ENCODE data around the gene OR1F1. TPM values are rescaled to one million over a fixed set of nuclear protein-coding genes. Genes with fewer than 3 reads are reported as not detected.
"Not testable (repeated sequence)": the region's sequence is repeated elsewhere in the genome, so short reads cannot be mapped to it uniquely, and the experiment has no call there.

OR1F1 gene
- total and polyA plus RNA-seq, 9 of the 15 experiments (the other 6 are each of a cell fraction or from before 2014, with no cell fraction given), result 0.15 to 0.61 (median 0.35) TPM; not detected in 3

GRCh38 chr16:3138823-3139426 lies 49.1 kb upstream of the OR1F1 start:
- H3K9me1 ChIP-seq (ENCODE audit: control insufficient read depth, insufficient read depth, low read length), result no peaks in the 10 kb centered on the region
- H3K4me3 ChIP-seq, result no peak overlapping the region
- H3K27ac ChIP-seq (ENCODE audit: extremely low read depth, low read depth, low read length), result no peak overlapping the region
- H3K79me2 ChIP-seq (ENCODE audit: control insufficient read depth, insufficient read depth, low read length), result peaks cover 20% of the 10 kb centered on the region
- H3K4me2 ChIP-seq (ENCODE audit: insufficient read depth, low read length), result no peak overlapping the region
- peaks cover 21% of the 10 kb centered on the region; the same call in 1 of the 3 replicates for H3K36me3 ChIP-seq (ENCODE audit: control insufficient read depth, insufficient read depth, low read length)
- TF ChIP-seq ZNF165 (CRISPR knock-in tag; IDR thresholded peaks at IDR 0.05; ENCODE audit: borderline replicate concordance), result no peak
- no peak for TF ChIP-seq POLR2AphosphoS2 (IDR thresholded peaks at IDR 0.05; ENCODE audit: low read length)
- TF ChIP-seq RFX1 (IDR thresholded peaks at IDR 0.05), result no peak
- no peak for TF ChIP-seq ETS1 (conservative IDR thresholded peaks at IDR 0.05; ENCODE audit: control insufficient read depth, low read depth, low read length)
- no peak for TF ChIP-seq RHOXF2B (CRISPR knock-in tag; conservative IDR thresholded peaks at IDR 0.05)
- TF ChIP-seq ELK1 (CRISPR knock-in tag; IDR thresholded peaks at IDR 0.05), result no peak
- no peak for TF ChIP-seq CTBP1 (IDR thresholded peaks at IDR 0.05; ENCODE audit: borderline replicate concordance)
- no peak for TF ChIP-seq THAP7 (CRISPR knock-in tag; IDR thresholded peaks at IDR 0.05)
- TF ChIP-seq ZNF324 (CRISPR knock-in tag; IDR thresholded peaks at IDR 0.05), result no peak
- no peak for TF ChIP-seq ZNF184 (CRISPR knock-in tag; IDR thresholded peaks at IDR 0.05)
- TF ChIP-seq KDM2B (CRISPR knock-in tag; IDR thresholded peaks at IDR 0.05), result no peak
- FAIRE-seq (no peak), ATAC-seq (no peak), DNase-seq (ENCODE audit: extremely low read depth in 1 of 4, low spot score in 3 of 4) (no peak)
- H3K27me3 ChIP-seq (ENCODE audit: control insufficient read depth in 2 of 2, insufficient read depth in 2 of 2, low read length in 2 of 2), result no peaks in the 10 kb centered on the region
- ChIA-PET CTCF (ENCODE audit: low intra/inter-chr PET ratio) (no interaction called here), POLR2A (interaction anchor here (2.1 to 2.6 kb wide), 2 partner anchors 9 to 11 kb away, joined by 7 to 17 read pairs; no protein-coding TSS in a partner anchor)
- 86% methylated on average over 14 of the region's 14 CpGs for WGBS (ENCODE audit: insufficient coverage, low coverage, missing lambda C conversion rate)
- BruUV-seq (replicated peaks), result no TSS peak
- intact Hi-C loops (cut with micrococcal nuclease), result no loop called here
- no peak overlapping the region for H2AFZ ChIP-seq (ENCODE audit: low read depth, low read length)
- no peaks in the 10 kb centered on the region for H3K9me3 ChIP-seq (replicated peaks; ENCODE audit: control insufficient read depth, insufficient read depth, low read depth, low read length)
- peak overlapping the region in 1 of 2 experiments; percentile 1; a peak in 2 of 4 replicates for H3K9ac ChIP-seq (ENCODE audit: insufficient read depth in 1 of 2, low read depth in 2 of 2, low read length in 2 of 2)
- no peaks in the 10 kb centered on the region for H4K20me1 ChIP-seq (replicated peaks; ENCODE audit: control insufficient read depth, insufficient read depth, low read length)
- peaks cover 0 to 45% of the 10 kb centered on the region in 2 experiments; a peak in 2 of 5 replicates for H3K4me1 ChIP-seq (replicated peaks in 1 of 2; ENCODE audit: control insufficient read depth in 2 of 2, insufficient read depth in 2 of 2, low read length in 2 of 2)
- in situ Hi-C loops (cut with MboI), result no loop called here

GRCh38 chr16:3139561-3139960 lies 48.4 kb upstream of the OR1F1 start:
- H3K9me3 ChIP-seq (replicated peaks; ENCODE audit: control insufficient read depth, insufficient read depth, low read depth, low read length); CTCF ChIA-PET (ENCODE audit: low intra/inter-chr PET ratio); H3K9me1 ChIP-seq (ENCODE audit: control insufficient read depth, insufficient read depth, low read length); H4K20me1 ChIP-seq (replicated peaks; ENCODE audit: control insufficient read depth, insufficient read depth, low read length); H3K4me2 ChIP-seq (ENCODE audit: insufficient read depth, low read length); DNase-seq (ENCODE audit: extremely low read depth in 1 of 4, low spot score in 3 of 4); ATAC-seq; BruUV-seq (replicated peaks); H3K27me3 ChIP-seq (ENCODE audit: control insufficient read depth in 2 of 2, insufficient read depth in 2 of 2, low read length in 2 of 2); intact Hi-C loops (cut with micrococcal nuclease); in situ Hi-C loops (cut with MboI); H2AFZ ChIP-seq (ENCODE audit: low read depth, low read length); H3K27ac ChIP-seq (ENCODE audit: extremely low read depth, low read depth, low read length); H3K4me3 ChIP-seq; FAIRE-seq: not testable (repeated sequence)
- 80% methylated on average over 7 of the region's 9 CpGs for WGBS (ENCODE audit: insufficient coverage, low coverage, missing lambda C conversion rate)
- Histone ChIP-seq H3K36me3 (ENCODE audit: control insufficient read depth, insufficient read depth, low read length) (peaks cover 21% of the 10 kb centered on the region; the same call in 1 of the 3 replicates), H3K79me2 (ENCODE audit: control insufficient read depth, insufficient read depth, low read length) (peaks cover 14% of the 10 kb centered on the region), H3K4me1 (replicated peaks in 1 of 2; ENCODE audit: control insufficient read depth in 2 of 2, insufficient read depth in 2 of 2, low read length in 2 of 2) (peaks cover 0 to 46% of the 10 kb centered on the region in 2 experiments; a peak in 2 of 5 replicates), H3K9ac (ENCODE audit: insufficient read depth in 1 of 2, low read depth in 2 of 2, low read length in 2 of 2) (peak overlapping the region in 1 of 2 experiments; percentile 1; a peak in 1 of 4 replicates)
- POLR2A ChIA-PET, result interaction anchor here (2.1 to 2.6 kb wide), 2 partner anchors 10 kb away, joined by 7 to 17 read pairs; no protein-coding TSS in a partner anchor
